Esophagus squamous epithelium (tissue), 5 donors: Measurements from ENCODE around the gene PICK1. TPM values are rescaled to one million over a fixed set of nuclear protein-coding genes. Genes with fewer than 3 reads are reported as not detected.

Experiments
- DNase-seq: peaks from one replicate; lab custom pipeline; 2025; lab: John Stamatoyannopoulos, UW
- H3K27ac ChIP-seq, 4 donors: fragments of 200-600 bp; sonication (generic); one replicate each; pipeline ENCODE4 v1.5.1; 2016 to 2019; ENCODE audit warnings: mild to moderate bottlenecking in 1 of 4
- H3K27me3 ChIP-seq, 4 donors: fragments of 200-600 bp; sonication (generic); 1 replicate in 3 of 4; 2 replicates in 1 of 4; pipeline versions ENCODE4 v1.5.1 to v1.6.0; 2017 to 2021; ENCODE audit warnings: antibody characterized with exemption in 1 of 4
- H3K36me3 ChIP-seq, 3 donors: fragments of 200-600 bp; sonication (generic); one replicate each; pipeline ENCODE4 v1.5.1; 2016 to 2019
- H3K4me1 ChIP-seq, 3 donors: fragments of 200-600 bp; sonication (generic); one replicate each; pipeline ENCODE4 v1.5.1; 2017 to 2019
- H3K4me3 ChIP-seq, 4 donors: fragments of 200-600 bp; sonication (generic); 1 replicate in 3 of 4; 2 replicates in 1 of 4; pipeline ENCODE4 v1.5.1; 2016 to 2019; ENCODE audit warnings: mild to moderate bottlenecking in 2 of 4, moderate library complexity in 1 of 4
- H3K9me3 ChIP-seq, 3 donors: fragments of 200-600 bp; sonication (generic); one replicate each; pipeline ENCODE4 v1.5.1; 2016 to 2019
- POLR2A ChIP-seq, 4 donors: fragments of 450-650 bp; IDR thresholded peaks; one replicate each; pipeline ENCODE4 v1.6.1; 2017; ENCODE audit warnings: antibody characterized with exemption in 4 of 4, mild to moderate bottlenecking in 4 of 4, moderate library complexity in 3 of 4
- whole genome bisulfite sequencing, 2 donors: methylation state at CpG; one replicate each; pipeline ENCODE4 v1.1.5; 2018; 5-methylcytosine and 5-hydroxymethylcytosine counted together
- intact Hi-C: fragments of 100-400 bp; cut with DNase I; formaldehyde crosslinking; loops from one replicate; pipeline ENCODE4 v1.15.0; 2022
- total RNA-seq, 4 donors: library from RNA; depleted of rRNA; stranded (reverse); fragments of >200 nt; gene quantifications; one replicate each; pipeline ENCODE4 v1.1.0, GENCODE V29; 2016
- TF ChIP-seq, protein P1 (sequence below), 6 experiments: fragments of 450-650 bp in 4 of 6; fragments of 200-600 bp in 2 of 6; sonication (generic) in 2 of 6; IDR thresholded peaks; one replicate each; pipeline ENCODE4 v1.5.1; 2016 to 2019; ENCODE audit warnings: antibody characterized with exemption in 6 of 6, mild to moderate bottlenecking in 4 of 6, moderate library complexity in 4 of 6
- donor health status: DM: yes; HTN: yes; CAD: no.

PICK1 gene
- total RNA-seq, 4 donors from 2014 or later = 26.3 to 53.1 (median 31.2) TPM

- H3K4me3 ChIP-seq = no peak overlapping the region
- TF ChIP-seq, protein P1, sequence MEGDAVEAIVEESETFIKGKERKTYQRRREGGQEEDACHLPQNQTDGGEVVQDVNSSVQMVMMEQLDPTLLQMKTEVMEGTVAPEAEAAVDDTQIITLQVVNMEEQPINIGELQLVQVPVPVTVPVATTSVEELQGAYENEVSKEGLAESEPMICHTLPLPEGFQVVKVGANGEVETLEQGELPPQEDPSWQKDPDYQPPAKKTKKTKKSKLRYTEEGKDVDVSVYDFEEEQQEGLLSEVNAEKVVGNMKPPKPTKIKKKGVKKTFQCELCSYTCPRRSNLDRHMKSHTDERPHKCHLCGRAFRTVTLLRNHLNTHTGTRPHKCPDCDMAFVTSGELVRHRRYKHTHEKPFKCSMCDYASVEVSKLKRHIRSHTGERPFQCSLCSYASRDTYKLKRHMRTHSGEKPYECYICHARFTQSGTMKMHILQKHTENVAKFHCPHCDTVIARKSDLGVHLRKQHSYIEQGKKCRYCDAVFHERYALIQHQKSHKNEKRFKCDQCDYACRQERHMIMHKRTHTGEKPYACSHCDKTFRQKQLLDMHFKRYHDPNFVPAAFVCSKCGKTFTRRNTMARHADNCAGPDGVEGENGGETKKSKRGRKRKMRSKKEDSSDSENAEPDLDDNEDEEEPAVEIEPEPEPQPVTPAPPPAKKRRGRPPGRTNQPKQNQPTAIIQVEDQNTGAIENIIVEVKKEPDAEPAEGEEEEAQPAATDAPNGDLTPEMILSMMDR (IDR thresholded peaks at IDR 0.05) = no peak
- no peak for TF ChIP-seq POLR2A (IDR thresholded peaks at IDR 0.05)
- intact Hi-C loops = no loop called here
- no peaks in the 10 kb centered on the region for H3K36me3 ChIP-seq
- no peaks in the 10 kb centered on the region for H3K27me3 ChIP-seq
- H3K27ac ChIP-seq = no peak overlapping the region
- WGBS, 2 donors = 95 to 97% methylated on average over 6 of the region's 6 CpGs
- H3K9me3 ChIP-seq = no peaks in the 10 kb centered on the region
- peaks cover 17 to 19% (median 18%) of the 10 kb centered on the region in 3 donors for H3K4me1 ChIP-seq
- no peak for DNase-seq
These were observed 36.0 kb upstream of the PICK1 start for GRCh38 chr22:38021206-38021605.

DNA sequence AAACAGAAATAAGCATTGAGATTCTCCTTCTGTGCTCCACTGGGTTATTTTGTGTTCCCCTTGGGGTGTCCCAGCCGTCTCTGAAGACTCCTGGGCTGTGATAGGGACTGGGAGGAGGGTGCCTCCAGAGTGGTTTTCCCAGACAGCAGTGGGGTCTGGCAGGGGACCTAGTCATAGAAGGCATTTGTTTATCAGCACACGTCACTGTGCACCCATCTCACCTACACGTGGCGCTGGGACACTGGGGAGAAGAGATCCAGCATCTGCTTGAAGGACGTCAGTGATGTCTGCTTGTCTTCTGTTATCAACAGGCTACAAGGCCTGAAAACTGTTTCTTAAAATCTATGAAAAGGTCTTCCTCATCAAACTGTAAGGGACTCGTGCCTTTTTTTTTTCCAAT, 34.2 kb upstream of the PICK1 start:
- intact Hi-C loops = no loop called here
- no peak overlapping the region for H3K27ac ChIP-seq
- 66 to 69% methylated on average over 6 of the region's 6 CpGs for WGBS, 2 donors
- H3K36me3 ChIP-seq = no peaks in the 10 kb centered on the region
- no peak for DNase-seq
- H3K4me1 ChIP-seq = peaks cover 0 to under 1% (median 0%) of the 10 kb centered on the region in 3 donors
- TF ChIP-seq, protein P1 (IDR thresholded peaks at IDR 0.05) = no peak
- TF ChIP-seq POLR2A (IDR thresholded peaks at IDR 0.05) = no peak
- no peaks in the 10 kb centered on the region for H3K9me3 ChIP-seq
- no peaks in the 10 kb centered on the region for H3K27me3 ChIP-seq
- no peak overlapping the region for H3K4me3 ChIP-seq

- Histone ChIP-seq H3K36me3 (no peaks in the 10 kb centered on the region), H3K27me3 (no peaks in the 10 kb centered on the region), H3K4me1 (peaks cover 0 to 7% (median 0%) of the 10 kb centered on the region in 3 donors), H3K27ac (no peak overlapping the region), H3K4me3 (no peak overlapping the region), H3K9me3 (no peaks in the 10 kb centered on the region)
- WGBS, 2 donors = 84% methylated on average over 7 to 8 of the region's 8 CpGs
- DNase-seq = no peak
- intact Hi-C loops = no loop called here
- TF ChIP-seq, protein P1 (IDR thresholded peaks at IDR 0.05) = no peak
- no peak for TF ChIP-seq POLR2A (IDR thresholded peaks at IDR 0.05)
These were observed 31.7 kb upstream of the PICK1 start for GRCh38 chr22:38025514-38025913.

- H3K4me3 ChIP-seq = no peak overlapping the region
- WGBS, 2 donors = 69 to 76% methylated on average over 5 to 7 of the region's 22 CpGs
- H3K27ac ChIP-seq = no peak overlapping the region
- peaks cover 0 to 10% (median 0%) of the 10 kb centered on the region in 3 donors for H3K4me1 ChIP-seq
- intact Hi-C loops = no loop called here
- no peaks in the 10 kb centered on the region for H3K27me3 ChIP-seq
- no peaks in the 10 kb centered on the region for H3K36me3 ChIP-seq
- DNase-seq = no peak
- no peaks in the 10 kb centered on the region for H3K9me3 ChIP-seq
- TF ChIP-seq POLR2A (IDR thresholded peaks at IDR 0.05) = no peak
- TF ChIP-seq, protein P1 (IDR thresholded peaks at IDR 0.05) = no peak
These were observed 30.8 kb upstream of the PICK1 start for GRCh38 chr22:38026130-38027111.

- 77 to 89% methylated on average over 9 of the region's 9 CpGs for WGBS, 2 donors
- Histone ChIP-seq H3K4me1 (peaks cover 0 to 10% (median 0%) of the 10 kb centered on the region in 3 donors), H3K4me3 (no peak overlapping the region), H3K36me3 (no peaks in the 10 kb centered on the region), H3K27me3 (no peaks in the 10 kb centered on the region), H3K27ac (no peak overlapping the region), H3K9me3 (no peaks in the 10 kb centered on the region)
- DNase-seq = no peak
- intact Hi-C loops = no loop called here
- no peak for TF ChIP-seq POLR2A (IDR thresholded peaks at IDR 0.05)
- TF ChIP-seq, protein P1 (IDR thresholded peaks at IDR 0.05) = no peak
These were observed 29.7 kb upstream of the PICK1 start for GRCh38 chr22:38027487-38027886.
